GM21423 (cell line): Measurements from ENCODE around the gene GALNT9.
"Not testable (repeated sequence)": the region's sequence is repeated elsewhere in the genome, so short reads cannot be mapped to it uniquely, and the experiment has no call there.

Source experiments
- ATAC-seq: cut with Tn5 transposase; IDR thresholded peaks from one replicate; pipeline ENCODE4 v1.9.1; 2021; ENCODE audit warnings: mild to moderate bottlenecking, moderate library complexity; ENCODE audit not compliant: unreplicated experiment

GALNT9 gene

DNA sequence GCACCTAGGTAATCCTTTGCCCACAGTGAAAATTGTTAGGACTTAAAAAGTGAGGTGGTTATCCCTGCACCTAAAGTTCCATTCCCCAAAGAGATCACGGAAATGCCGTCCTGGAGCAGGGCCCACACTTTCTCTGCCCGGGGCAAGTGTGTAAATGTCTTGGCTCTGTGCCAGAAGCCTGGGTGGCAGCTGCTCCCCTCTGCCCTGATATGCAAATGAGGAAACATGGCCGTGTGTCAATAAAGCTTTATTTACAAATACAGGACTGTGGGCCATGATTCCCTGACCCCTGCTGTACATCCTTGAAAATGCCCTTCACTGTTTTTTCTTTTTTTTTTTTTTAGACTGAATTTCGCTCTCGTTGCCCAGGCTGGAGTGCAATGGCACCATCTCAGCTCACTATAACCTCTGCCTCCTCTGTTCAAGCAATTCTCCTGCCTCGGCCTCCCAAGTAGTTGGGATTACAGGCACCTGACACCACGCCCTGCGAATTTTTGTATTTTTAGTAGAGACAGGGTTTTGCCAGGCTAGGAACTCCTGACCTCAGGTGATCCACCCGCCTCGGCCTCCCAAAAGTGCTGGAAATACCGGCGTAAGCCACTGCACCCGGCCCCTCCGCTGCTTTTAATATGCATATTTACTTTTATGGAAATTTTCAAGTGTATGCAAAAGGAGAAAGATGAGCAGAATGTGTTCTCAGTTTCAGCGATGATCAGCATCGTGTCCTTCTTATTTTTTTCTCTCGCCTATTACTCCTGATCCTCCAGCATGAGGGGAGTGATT lies 75.5 kb downstream of the GALNT9 start:
- no peak for ATAC-seq

GRCh38 chr12:132252981-132253380 lies 76.4 kb downstream of the GALNT9 start:
- ATAC-seq: not testable (repeated sequence)

GRCh38 chr12:132251741-132252490 lies 77.5 kb downstream of the GALNT9 start:
- no peak for ATAC-seq

- no peak for ATAC-seq
These were observed 78.1 kb downstream of the GALNT9 start for GRCh38 chr12:132251310-132251709.

GRCh38 chr12:132250707-132251106 lies 78.7 kb downstream of the GALNT9 start:
- ATAC-seq: no peak

DNA sequence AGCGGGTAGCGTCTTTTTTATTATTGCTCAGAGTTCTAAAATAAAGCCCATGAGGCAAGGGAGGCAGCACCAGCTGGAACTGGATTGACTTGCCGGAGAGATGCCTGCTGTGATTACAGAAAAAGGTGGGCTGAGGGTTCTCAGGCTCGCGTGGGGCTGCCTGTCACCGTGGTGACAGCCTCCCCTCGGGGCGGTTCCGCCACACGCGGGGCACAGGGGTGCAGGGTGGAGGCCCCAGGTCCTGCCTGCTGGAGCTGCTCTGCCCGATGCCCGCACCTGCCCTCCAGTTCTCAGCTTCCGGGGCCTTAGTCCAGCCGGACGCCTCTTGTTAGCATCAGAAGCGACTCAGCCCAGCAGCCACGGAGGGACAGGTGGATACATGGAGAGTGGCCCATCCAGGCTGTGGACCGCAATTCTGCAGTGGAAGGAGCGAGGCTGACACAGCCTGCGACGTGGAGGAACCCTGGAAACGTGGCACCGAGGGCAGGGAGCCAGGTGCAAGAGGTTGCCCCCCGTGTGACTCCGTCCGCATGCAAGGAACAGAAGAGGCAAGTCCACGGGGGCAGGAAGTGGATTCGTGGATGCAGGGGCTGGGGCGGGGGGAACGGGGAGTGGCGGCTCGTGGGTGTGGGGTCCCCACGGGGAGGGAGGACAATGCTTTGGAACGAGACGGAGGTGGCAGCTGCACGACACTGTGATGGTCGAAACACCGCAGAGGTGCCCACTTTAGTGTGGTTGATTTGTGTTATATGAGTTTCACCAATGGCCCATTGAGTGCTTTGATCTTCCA lies 79.5 kb downstream of the GALNT9 start:
- ATAC-seq: no peak

DNA sequence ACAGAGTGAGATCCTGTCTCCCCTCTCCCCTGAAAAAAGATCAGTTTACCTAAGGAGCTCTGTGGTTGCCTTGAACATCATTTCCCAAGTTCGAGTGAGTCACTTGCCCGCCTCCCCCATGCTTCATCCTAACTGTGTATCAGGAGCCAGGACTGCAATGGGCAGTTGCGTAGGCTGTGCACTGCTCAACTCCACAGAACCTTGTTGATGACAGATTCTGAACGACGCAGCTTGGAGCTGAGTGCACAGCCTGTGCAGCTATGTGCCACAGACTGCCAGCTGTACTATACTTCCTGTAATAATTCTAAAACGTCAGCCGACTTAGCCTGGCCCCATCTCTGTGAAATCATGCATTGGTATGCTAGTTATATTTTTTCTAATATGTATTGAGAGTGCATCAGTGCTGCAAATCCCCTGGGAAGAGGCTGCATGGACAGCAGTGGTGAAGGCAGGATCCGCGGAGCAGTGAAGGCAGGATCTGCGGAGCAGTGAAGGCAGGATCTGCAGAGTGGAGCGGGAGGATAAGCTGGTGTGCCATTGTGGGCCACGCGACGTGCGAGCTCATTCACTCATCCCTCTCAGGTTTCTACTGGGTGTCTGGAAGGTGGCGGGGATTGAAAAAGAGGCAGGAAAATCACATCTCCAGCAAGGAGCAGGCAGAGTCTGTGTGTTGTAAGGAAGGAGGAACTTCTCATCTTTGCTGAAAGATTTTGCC lies 80.8 kb downstream of the GALNT9 start:
- ATAC-seq: no peak

DNA sequence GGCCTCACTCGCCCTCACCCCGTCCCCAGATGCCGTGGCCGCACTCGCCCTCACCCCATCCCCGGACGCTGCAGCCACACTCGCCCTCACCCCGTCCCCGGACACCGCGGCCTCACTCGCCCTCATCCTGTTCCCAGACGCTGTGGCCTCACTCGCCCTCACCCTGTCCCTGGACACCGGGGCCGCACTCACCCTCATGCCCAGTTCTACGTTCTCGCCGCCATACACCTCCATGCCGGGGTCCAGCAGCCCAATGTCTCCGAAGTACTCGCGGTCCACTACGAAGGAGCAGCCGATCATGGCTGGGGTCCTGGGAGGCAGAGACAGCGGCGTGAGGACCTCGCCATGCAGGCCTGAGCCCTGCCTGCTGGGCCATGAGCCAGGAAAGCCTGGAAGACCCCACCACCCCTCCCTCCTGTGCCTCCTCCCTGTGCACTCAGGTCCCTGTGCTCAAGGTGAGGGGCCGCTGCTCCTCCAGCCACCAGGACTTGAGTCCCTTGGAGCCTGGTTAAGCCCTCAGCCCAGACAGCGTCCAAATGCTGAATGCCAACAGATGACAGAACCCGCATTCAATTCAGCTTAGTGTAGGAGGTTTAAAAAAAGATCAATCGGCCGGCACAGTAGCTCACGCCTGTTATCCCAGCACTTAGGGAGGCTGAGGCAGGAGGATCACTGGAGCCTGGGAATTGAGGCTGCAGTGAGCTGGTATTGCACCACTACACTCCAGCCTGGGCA lies 81.5 kb downstream of the GALNT9 start:
- ATAC-seq: no peak

GRCh38 chr12:132246997-132247717 lies 82.2 kb downstream of the GALNT9 start:
- no peak for ATAC-seq

DNA sequence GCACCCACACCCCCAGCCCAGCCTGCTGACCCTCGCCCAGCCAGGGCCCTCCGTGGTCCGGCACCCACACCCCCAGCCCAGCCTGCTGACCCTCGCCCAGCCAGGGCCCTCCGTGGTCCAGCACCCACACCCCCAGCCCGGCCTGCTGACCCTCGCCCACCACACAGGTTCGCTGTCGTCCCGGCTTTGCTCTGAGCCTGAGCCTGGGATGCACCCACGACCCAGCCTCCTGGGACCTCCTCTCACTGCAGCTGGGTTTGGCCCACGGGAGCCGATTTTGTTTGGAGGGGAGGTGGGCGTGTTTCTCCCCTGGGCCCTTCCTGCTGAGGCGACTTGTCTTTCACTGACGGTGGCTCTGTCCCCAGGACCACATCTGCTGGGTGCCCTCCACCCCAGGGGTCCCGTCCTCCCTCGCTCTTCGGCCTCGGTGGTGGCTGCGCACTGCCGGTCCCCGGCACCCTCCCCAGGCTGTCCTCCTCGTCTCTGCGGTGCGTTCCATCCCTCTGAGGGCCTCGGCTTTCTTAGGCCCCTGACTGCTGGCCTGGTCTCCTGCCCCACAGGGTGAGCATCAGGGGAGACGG lies 83.8 kb downstream of the GALNT9 start:
- no peak for ATAC-seq

- no peak for ATAC-seq
These were observed 84.6 kb downstream of the GALNT9 start for GRCh38 chr12:132244724-132245295.

DNA sequence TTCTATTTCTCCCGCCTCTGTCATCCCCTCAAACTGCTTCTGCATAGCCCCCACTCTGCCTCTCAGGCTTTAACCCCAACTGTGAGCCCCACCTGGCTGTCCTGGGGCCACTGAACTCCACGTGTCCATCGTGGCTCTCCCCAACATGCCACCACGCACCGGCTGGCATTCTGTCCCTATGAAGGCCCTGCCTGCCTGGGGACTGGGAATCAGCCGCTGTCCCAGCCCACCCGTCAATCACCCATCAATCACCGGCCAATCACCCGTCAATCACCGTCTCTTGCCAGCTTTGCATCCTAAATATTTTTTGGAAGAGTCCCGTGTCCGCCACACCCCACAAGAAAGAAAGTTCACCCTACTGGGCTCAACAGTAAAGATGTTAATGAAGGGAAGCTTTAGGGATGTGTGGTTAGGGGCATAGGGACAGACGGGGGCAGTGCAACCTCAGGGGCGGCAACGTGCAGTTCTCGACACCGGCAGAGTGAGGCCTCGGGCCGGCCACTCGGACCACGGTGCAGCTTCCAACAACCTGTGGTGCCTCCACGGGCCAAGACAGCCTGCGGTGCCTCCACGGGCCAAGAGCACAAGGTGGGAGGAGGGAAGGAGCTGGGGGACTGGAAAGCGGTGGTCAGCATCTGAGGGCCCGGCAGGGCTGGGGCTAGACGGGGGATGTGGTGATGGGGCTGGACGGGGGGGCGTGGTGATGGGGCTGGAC lies 85.6 kb downstream of the GALNT9 start:
- ATAC-seq: no peak

DNA sequence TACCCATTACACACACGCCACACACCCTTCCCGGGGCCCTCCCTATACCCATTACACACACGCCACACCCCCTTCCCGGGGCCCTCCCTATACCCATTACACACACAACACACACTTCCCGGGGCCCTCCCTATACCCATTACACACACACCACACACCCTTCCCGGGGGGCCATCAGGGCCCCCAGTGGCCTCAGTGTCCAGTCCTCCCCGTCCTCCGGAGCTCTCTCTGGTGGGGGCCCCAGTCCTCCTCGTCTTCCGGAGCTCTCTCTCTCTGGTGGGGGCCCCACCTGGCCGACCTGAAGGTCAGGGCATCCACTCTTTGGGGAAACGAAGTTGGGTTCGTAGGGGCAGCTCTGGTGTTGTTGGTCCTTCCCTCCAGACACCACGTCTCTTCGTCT lies 86.2 kb downstream of the GALNT9 start:
- not testable (repeated sequence) for ATAC-seq

DNA sequence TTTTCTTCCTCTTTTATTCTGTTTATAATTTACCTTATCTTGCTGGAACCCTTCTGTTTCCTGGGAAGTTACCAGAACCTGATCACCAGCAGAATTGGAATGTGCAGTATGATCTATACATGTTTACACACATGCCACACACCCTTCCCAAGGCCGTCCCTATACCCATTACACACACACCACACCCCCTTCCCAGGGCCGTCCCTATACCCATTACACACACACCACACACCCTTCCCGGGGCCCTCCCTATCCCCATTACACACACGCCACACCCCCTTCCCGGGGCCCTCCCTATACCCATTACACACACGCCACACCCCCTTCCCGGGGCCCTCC lies 88.8 kb downstream of the GALNT9 start:
- not testable (repeated sequence) for ATAC-seq

DNA sequence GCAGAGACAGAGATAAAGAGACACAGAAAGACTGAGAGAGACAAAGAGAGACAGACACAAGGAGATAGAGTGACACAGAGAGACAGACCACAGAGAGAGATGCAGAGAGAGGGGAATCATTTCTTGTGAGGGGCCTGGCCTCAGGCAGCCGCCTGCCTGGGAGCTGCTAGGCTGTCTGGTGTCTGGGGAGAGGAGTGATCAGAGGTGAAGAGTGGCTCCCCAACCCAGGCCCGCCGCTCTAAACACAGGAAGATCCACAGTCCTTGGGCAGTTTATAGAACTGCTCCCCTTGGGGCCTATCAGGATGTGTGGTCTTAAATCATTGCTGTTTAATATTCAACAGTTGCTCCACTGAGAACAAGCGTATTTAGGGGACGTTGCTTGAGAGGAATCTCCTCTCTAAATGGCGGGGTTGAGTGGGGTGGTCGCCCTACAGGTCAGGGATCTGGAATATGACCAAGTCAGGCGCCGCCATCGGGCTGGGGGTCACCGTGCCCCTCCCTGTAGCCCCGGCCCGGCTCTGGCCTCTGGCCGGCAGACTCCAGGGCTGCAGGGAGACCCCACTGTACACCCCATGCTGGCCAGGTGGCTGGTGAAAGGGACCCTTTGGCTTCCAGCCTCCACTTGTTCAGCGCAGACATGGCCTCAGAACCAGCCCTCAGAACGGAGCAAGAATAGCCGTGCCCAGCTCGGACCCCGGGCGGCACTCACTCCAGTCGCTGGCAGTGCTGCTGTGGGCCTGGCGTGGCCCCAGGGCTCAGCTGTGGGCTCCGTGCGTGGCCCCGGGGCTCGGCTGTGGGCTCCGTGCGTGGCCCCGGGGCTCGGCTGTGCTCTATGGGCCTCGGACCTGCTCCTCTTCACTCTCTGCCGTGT lies 89.4 kb downstream of the GALNT9 start:
- no peak for ATAC-seq

GRCh38 chr12:132239392-132239791 lies 90.0 kb downstream of the GALNT9 start:
- no peak for ATAC-seq

GRCh38 chr12:132238884-132239283 lies 90.5 kb downstream of the GALNT9 start:
- no peak for ATAC-seq
